Ishikawa (cell line): Measurements from ENCODE around the gene LEMD2.

Experiments
- CEBPB ChIP-seq: IDR thresholded peaks from 2 replicates; pipeline ENCODE4 v1.6.1; 2012
- EGR1 ChIP-seq: IDR thresholded peaks from 2 replicates; pipeline ENCODE4 v1.6.1; 2012
- EP300 ChIP-seq: IDR thresholded peaks from 2 replicates; pipeline ENCODE4 v1.6.1; 2012; ENCODE audit warnings: borderline replicate concordance
- FOXM1 ChIP-seq: IDR thresholded peaks from 2 replicates; pipeline ENCODE4 v1.6.1; 2012; ENCODE audit warnings: low read depth, borderline replicate concordance
- MAX ChIP-seq: IDR thresholded peaks from 2 replicates; pipeline ENCODE4 v1.6.1; 2012
- NFIC ChIP-seq: IDR thresholded peaks from 2 replicates; pipeline ENCODE4 v1.6.1; 2012
- RAD21 ChIP-seq: IDR thresholded peaks from 2 replicates; pipeline ENCODE4 v1.6.1; 2012; ENCODE audit warnings: low read depth
- REST ChIP-seq: IDR thresholded peaks from 2 replicates; pipeline ENCODE4 v1.6.1; 2012; ENCODE audit warnings: low read depth, mild to moderate bottlenecking
- TAF1 ChIP-seq: IDR thresholded peaks from 2 replicates; pipeline ENCODE4 v1.6.1; 2012; ENCODE audit warnings: low read depth, mild to moderate bottlenecking
- TCF12 ChIP-seq: IDR thresholded peaks from 2 replicates; pipeline ENCODE4 v1.6.1; 2012; ENCODE audit warnings: low read depth
- YY1 ChIP-seq: IDR thresholded peaks from 2 replicates; pipeline ENCODE4 v1.6.1; 2012; ENCODE audit warnings: low read depth

GRCh38 chr6:33788694-33789549 is at the start of gene LEMD2:
- TF ChIP-seq CEBPB (no peak), YY1 (peak; percentile 100), REST (no peak; the same call in 1 of the 2 replicates), FOXM1 (no peak), NFIC (peak; percentile 71), EGR1 (peak; percentile 100), TAF1 (peak; percentile 91), EP300 (no peak; the same call in 1 of the 2 replicates), MAX (peak; percentile 50; the same call in 1 of the 2 replicates), RAD21 (no peak), TCF12 (peak; percentile 73; the same call in 1 of the 2 replicates)
